ENCODE measurements around the gene EIF2S2.

The EIF2S2 gene

DNA sequence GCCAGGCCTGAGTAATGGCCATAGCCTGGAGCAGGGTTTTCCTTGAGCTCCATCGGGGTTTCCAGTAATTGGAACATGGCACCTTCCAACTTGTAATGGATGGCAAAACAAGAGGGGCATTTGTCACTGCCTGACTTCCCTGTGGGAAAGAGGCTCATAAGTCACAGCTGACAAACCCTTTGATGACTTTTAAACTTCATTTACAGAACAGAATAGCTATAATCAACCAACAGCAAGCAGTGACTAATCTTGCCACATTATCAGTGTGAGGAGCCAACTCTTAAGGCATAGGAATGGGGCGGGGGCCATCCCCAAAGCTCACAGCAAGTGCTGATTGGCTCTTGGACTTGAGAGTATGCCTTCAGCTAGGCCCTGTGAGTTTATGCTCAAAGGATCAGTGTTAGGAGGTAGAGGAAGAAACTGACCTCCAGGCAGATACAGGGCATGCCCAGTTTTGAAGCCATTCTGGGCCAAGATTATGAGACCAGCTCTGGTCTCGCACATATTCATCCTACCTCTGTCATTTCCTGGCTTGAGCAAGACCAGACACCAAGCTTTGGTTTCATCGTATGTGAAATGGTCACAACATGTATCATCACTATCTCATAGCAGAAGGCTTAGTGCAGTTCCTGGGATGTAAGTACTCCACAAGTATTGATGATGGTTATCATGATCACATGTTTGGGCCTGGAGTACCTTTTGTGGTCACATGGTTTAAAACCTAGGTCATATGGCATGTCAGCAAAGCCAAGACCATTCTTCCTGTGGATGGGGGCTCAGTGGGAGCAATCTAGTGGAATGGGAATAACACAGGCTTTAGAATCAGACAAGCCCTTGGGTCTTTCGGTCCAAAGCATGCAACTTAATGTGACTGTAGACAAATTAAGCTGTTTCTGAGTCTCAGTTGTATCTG is 49.2 kb downstream of the EIF2S2 start:
- no peak for DNase-seq (ENCODE audit: low read depth in 2 of 2)

DNA sequence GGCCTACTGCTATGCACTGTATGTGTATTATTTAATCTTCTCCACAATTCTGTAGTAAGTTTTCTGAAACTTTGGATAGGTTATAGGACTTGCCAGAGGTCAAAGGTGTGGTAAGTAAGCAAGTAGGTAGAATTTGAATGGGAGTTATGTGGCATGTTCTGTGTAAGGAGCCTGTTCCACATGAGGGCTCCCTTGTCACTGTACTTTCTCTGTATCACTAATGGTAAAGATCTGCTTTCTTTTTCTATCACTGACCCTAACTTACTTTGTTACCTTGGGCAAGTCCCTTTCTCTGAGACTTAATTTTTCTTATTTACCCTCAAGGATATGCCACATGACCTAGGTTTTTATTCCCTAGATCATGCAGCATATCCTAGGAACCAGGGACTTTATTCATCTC is 50.3 kb downstream of the EIF2S2 start:
- DNase-seq (ENCODE audit: low read depth in 2 of 2), result no peak

DNA sequence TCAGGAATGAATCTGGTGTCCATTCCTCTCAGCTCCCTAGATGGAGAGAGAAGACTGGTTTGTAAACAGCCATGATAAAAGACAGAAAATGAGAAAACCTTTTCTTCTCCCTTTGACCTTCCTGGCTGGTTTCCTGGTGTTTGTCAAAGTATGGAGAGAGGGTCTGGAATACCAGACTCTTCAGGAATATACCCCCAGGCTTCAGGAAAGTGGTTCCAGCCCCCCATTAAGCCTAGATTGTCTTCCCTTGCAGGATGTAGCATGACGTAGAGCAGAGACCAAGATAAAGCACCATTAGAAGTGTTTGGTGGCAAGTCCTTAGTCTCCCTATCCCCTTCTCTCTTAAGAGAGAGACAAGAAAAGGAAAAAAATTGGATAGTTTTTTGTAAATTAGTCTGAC is 51.1 kb downstream of the EIF2S2 start:
- DNase-seq (ENCODE audit: low read depth in 2 of 2), result no peak

DNA sequence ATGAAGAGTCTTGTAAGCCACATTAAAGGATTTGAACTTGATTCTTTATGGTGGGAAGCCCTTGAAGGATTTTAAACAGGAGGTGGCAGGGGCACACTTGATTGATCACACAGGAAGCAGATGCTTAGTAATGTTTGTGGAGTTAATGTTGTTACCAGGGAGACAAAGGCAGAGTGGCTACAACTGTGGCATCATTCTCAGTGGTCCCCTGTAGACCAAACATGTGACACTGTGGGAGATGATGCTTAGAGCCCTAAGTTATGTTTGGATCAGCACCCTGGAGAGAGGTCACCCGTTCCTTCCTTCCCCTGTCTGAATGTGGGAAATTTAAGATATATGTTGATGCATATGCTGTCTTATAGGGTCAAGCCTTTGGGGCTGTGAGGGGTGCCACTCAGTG is 53.2 kb downstream of the EIF2S2 start:
- DNase-seq (ENCODE audit: low read depth in 2 of 2), result no peak

DNA sequence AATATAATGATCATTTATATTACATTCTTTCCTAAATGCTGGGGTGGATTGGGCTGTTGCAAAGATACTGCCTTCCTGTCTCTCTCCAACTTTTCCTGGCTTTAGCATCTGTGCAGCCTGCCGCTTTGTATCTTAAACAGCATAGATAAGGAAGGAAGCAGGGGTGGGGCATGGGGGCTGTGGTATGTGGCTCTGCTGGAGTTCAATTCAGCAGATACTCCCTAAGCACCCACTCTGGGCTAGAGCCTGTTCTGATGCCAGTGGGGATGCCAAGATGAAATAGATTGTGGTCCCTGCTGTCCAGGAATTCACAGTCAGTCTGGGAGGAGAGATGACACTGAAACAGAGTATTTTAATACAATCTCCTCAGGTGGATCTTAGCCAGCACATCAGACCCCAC is 56.8 kb downstream of the EIF2S2 start:
- no peak for DNase-seq (ENCODE audit: low read depth in 2 of 2)

DNA sequence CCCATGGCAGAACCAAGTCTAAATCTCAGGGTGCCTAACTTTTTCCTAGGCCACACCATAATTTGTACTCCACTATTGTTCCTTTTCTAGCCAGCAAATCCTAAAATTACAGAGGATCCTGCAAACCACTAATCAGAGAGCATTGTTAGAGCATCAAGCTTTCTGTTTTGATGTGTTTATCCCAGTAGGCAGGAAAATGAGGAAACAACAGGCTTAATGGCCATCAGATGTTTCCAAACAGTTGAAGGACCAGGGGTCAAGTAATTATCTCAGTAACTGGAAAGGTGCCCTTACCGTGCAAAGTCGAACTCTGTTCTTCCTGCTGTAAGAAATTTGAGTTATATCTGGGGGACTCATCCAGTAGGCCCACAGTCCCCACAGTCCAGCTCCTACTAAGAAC is 59.6 kb downstream of the EIF2S2 start:
- DNase-seq (ENCODE audit: low read depth in 2 of 2), result no peak

DNA sequence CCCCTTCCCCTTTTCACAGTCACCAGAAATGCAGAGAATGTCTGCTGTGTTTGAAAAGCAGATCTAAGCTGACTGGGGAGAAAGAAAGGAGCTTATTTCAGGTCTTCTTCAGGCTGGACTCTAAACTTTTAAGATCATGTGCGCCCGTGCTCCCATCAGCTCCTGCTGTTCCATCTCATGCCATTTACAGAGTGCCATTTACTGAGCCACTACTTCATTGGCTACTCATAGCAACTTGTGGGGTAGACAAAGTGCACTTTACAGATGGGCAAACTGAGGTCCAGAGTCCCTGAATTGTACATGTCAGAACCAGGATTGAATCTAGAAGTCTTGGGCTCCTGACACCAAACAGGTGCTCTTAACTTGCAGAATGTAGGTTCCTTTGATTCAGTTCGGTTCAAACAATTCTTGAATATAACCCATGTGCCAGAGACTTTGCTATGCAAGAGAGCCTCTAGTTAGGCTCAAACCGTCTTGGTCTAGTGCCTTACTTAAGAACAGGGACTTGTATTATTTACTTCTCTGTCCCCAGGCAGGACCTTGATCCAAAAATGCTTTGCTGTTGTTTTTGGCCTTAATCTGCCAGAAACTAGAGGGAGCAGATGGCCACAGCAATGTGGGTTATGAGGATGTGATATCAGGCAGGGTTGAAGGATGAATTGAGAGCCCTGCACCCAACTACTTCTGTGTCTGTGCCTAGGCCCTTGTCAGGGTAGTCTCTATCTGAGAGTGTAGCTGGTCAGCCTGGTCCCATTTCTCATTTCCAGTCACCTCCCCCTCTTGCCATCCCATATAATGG is 61.9 kb downstream of the EIF2S2 start:
- DNase-seq (ENCODE audit: low read depth in 2 of 2), result no peak

DNA sequence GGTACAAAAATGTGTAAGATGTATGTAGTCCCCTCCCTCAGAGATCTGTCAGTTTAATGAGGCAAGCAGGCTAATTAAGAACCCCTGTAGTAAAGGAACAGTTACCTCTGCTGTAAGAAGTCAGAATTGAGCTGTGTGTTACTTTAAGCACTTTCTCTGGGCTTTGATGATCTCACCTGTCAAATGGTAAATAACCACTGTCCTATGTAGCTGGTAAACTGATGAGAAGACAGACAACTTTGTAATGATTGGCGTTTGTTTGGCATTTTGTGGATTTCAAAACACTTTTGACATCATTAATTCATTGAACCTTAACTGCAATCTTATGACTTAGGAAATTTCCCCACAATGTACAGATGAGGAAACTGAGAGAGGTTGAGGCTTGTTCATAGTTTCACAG is 62.7 kb downstream of the EIF2S2 start:
- DNase-seq (ENCODE audit: low read depth in 2 of 2), result no peak

DNA sequence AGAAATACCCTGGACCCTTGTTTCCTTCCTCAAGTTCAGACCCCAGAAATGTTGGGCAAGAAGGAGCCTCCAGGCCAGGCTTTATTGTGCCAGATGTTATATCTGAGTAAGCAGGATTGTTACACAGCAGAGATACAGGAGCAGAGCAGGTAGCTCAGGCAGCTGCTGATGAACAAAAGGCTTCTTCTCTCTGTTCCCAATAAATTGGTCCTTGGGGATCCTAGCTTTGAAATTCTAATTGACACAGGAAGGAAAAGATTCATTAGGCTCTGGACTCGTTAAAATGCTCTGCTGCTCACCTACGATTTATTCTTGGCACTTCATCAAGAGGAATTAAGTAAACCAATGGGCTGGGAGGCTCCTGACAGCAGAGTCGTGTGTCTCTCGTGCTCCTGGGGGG is 64.1 kb downstream of the EIF2S2 start:
- DNase-seq (ENCODE audit: low read depth in 2 of 2), result no peak

DNA sequence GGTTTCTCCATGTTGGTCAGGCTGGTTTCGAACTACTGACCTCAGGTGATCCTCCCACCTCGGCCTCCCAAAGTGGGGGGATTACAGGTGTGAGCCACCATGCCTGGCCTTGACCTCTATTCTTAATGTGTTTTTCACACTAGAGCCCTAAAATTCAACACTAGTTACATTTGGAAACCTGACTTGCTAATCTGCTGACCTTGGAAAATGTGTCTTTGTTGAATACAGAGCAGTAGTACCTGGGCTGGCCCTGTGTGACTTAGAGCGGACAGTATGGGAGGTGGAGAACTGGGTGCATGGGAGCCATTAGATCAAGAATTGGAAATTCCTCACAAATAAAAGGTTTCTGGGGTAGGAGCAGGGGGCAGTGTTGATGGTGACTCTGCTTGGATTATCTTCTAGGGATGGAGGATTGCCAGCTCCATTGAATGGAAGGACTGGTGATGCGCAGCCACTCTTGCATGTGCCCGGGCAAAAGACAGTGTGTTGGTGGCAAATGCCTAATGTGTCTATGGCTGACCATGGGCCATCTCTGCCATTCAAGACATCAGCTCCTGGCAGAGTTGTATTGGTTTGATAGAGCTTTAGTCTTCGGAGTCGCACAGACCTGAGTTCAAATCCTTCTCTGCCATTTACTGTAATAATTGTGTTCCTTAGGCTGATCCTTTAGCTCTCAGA is 64.9 kb downstream of the EIF2S2 start:
- no peak for DNase-seq (ENCODE audit: low read depth in 2 of 2)

DNA sequence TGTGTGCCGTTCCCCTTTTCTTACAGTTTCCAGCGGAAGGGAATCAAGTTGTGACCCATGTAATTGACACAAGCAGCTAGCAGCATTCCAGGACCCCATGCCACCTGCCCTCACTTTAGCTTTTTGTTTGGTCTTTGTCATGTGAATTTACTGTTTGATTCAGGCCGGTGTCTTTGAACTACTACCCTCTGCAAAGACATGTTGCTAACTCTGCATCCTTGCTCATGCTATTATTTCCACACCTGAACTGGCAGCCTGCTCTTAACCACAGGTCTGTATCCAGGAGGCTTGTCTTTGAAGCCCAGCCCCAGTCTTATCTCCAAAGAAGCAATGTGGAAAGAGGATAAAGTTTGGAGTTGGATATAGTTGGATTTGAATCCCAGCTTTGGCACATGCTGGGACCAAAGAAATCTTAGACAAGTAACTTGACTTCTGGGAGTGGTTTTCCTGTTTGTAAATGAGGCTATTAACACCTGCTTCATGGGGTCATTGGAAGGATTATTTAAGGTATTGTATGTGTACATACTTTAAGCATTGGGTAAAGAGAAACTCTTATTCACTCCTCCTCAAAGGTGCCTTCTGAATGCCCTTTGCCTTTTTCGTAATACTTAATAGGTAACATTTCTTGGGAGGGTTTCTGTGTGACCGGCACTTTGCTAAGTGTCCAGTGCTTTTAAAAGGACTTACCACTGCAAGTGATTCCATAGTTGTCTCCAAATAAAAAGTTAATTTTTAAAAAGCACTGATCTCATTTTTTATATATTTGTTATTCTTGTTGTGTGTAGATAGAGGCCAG is 65.9 kb downstream of the EIF2S2 start:
- no peak for DNase-seq (ENCODE audit: low read depth in 2 of 2)

DNA sequence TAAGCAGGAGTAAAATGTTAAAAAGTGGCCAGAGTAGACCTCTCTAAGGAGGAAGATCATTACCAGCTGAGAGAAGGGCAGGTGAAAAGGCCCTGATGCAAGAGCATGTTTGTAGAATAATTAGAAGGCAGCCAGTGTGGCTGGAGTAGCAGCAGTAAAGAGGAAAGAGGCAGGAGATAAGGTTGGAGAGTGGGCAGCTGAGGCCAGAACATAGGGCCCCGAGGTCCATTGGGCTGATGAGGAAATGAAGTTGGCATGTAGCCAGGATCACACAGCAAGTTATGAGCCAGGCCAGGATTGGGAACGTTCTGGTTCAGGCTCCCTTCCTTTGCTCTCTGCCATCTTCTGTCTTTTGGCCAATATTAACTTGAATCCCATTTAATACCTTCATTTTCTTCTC is 66.7 kb downstream of the EIF2S2 start:
- DNase-seq (ENCODE audit: low read depth in 2 of 2), result no peak

DNA sequence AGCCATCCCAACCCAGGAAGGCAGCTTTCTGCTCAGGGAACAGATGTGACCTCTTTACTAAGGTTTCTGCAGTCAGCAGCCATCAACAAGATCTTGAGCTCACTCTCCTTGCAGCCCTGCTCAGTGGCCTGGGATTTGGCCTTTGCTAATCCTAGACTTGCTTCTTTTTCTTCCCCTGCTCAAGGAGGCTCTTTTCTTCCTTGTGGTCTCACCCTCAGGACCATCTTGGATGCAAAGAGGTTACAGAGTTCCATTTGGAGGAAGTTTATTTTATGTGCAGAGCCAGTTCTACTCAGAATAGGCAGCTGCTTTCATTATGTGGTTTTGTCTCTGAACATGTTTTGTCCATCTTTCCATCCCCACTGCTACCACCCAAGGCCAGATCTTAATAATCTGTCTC is 69.0 kb downstream of the EIF2S2 start:
- DNase-seq (ENCODE audit: low read depth in 2 of 2), result no peak

DNA sequence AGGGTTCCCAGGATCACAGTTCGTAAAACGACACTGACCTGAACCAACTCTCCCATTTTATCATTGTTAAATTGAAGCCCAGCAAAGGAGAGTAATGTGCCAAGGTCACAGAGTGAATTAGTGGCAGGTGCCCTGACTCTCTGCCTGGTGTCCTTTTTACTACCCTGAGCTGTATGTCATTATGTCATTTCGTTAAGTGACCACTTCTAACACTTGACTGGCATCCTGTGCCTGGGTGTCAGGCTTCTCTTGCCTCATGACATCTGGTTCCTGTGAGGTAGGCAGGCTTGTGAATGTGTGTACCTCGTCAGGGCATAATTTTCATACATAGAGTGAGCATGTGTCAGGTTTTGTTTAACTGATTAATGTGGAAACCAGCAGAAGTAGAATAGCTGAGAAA is 69.8 kb downstream of the EIF2S2 start:
- no peak for DNase-seq (ENCODE audit: low read depth in 2 of 2)

DNA sequence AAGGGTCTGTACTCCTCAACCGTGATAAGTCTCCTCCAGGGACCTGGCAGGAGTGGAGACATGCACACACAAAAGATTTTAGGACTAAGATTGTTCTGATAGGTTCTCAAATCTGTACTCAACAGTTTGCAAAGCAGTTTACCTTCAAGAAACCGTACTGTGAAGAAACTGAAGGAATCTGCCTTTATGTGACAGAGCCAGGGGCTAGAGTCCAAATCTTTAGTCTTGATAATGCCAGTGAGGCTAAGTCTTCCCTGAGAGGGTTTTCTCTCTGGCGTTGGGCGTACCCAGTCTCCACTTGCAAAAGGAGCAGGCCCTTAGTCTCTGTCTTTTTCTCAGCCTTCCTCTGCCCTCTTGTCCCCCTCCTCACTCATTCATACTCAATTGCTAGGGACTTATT is 70.8 kb downstream of the EIF2S2 start:
- no peak for DNase-seq (ENCODE audit: low read depth in 2 of 2)

DNA sequence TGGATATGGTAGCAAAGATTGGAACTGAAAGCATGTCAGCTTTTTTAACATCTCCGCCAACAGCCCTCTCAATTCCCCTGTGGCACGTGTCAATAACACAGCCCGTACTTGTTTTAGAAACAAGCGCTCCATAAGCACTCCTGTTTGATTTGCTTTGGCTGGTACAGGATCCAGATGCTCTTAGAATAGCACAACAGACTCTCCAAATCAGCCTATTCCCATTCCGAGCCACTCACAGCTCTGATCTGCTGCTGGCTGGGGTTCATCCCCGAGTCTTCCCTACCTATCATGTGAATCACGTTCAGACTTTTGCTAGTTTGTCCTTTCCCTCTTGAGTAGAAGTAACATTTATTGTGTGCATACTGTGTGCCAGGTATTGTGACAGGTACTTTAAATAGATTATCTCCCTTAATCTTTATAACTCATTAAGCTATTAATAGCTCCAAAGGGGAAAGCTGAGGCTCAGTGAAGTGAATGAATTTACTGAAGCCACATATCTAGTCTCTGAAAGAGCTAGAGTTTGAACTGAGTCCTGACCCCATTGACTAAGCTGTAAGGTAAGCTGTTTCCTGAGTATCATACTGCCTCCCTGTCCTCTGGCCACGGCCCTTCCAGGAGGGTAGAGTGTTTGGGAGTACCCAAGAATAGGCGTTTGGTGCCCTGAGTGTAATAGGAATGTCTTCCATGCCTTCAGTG is 71.6 kb downstream of the EIF2S2 start:
- DNase-seq (ENCODE audit: low read depth in 2 of 2), result no peak
